ENCODE data around the gene CSPG5. TPM values are rescaled to one million over a fixed set of nuclear protein-coding genes. Genes with fewer than 3 reads are reported as not detected.

Gene CSPG5
- total and polyA plus RNA-seq, 2 donors (not counting 1 experiment from before 2014, with no cell fraction given): 0.04 to 0.99 TPM

- intact Hi-C loops (cut with micrococcal nuclease): no loop called here
- peaks cover 22% of the 10 kb centered on the region for H3K27me3 Mint-ChIP-seq
- no peaks in the 10 kb centered on the region for H3K4me1 Mint-ChIP-seq
- no peaks in the 10 kb centered on the region for H4K20me1 ChIP-seq (ENCODE audit: control insufficient read depth, insufficient read depth, low read length, poor library complexity, severe bottlenecking)
- ChIA-PET CTCF (no interaction called here), POLR2A (no interaction called here)
- peaks cover 0 to 7% (median 0%) of the 10 kb centered on the region in 4 experiments for H3K27me3 ChIP-seq (replicated peaks in 1 of 4; ENCODE audit: control extremely low read depth in 1 of 4, control insufficient read depth in 3 of 4, insufficient read depth in 4 of 4, low read length in 3 of 4)
- no peak overlapping the region for H3K4me3 Mint-ChIP-seq
- no peak overlapping the region for H3K4me2 ChIP-seq (replicated peaks; ENCODE audit: low read depth, low read length, poor library complexity, severe bottlenecking)
- H3K27ac ChIP-seq (ENCODE audit: low read length in 2 of 2): no peak overlapping the region
- H3K9me3 Mint-ChIP-seq (ENCODE audit: insufficient read depth): peaks cover 3% of the 10 kb centered on the region
- H3K36me3 ChIP-seq (replicated peaks in 1 of 2; ENCODE audit: control extremely low read depth in 1 of 2, control insufficient read depth in 1 of 2, extremely low read depth in 1 of 2, insufficient read depth in 2 of 2, low read length in 1 of 2): no peaks in the 10 kb centered on the region
- WGBS (ENCODE audit: insufficient coverage): 100% methylated on average over 1 of the region's 6 CpGs
- no peak overlapping the region for H3K9ac ChIP-seq (ENCODE audit: low read length)
- no peak overlapping the region for H3K4me3 ChIP-seq (ENCODE audit: control extremely low read depth in 1 of 5, extremely low read depth in 1 of 5, insufficient read depth in 1 of 5, low read depth in 2 of 5, low read length in 4 of 5)
- DNase-seq: no peak
- no peaks in the 10 kb centered on the region for H3K4me1 ChIP-seq (ENCODE audit: control insufficient read depth in 2 of 2, insufficient read depth in 2 of 2, low read length in 2 of 2)
- no peaks in the 10 kb centered on the region for H3K79me2 ChIP-seq (ENCODE audit: control insufficient read depth, insufficient read depth, low read length)
- H2AFZ ChIP-seq (ENCODE audit: insufficient read depth, low read depth, low read length, poor library complexity, severe bottlenecking): no peak overlapping the region
- ATAC-seq (ENCODE audit: low read depth): no peak
- TF ChIP-seq EZH2 (IDR thresholded peaks at IDR 0.05; ENCODE audit: borderline replicate concordance, insufficient read depth, low read depth, low read length, poor library complexity, severe bottlenecking): no peak
- TF ChIP-seq CTCF (IDR thresholded peaks at IDR 0.05): no peak
- H3K27ac Mint-ChIP-seq: no peak overlapping the region
- peaks cover 0 to 3% (median 2%) of the 10 kb centered on the region in 3 donors for H3K9me3 ChIP-seq (ENCODE audit: control extremely low read depth in 1 of 3, control insufficient read depth in 2 of 3, insufficient read depth in 1 of 3, low read length in 2 of 3)
Measured at GRCh38 chr3:47554335-47554734, 24.3 kb downstream of the CSPG5 start.

GRCh38 chr3:47553407-47553806 is 25.3 kb downstream of the CSPG5 start:
- Histone ChIP-seq H3K9ac (ENCODE audit: low read length) (no peak overlapping the region), H3K27me3 (replicated peaks in 1 of 4; ENCODE audit: control extremely low read depth in 1 of 4, control insufficient read depth in 3 of 4, insufficient read depth in 4 of 4, low read length in 3 of 4) (peaks cover 0 to 7% (median 0%) of the 10 kb centered on the region in 4 experiments), H3K79me2 (ENCODE audit: control insufficient read depth, insufficient read depth, low read length) (no peaks in the 10 kb centered on the region), H3K4me1 (ENCODE audit: control insufficient read depth in 2 of 2, insufficient read depth in 2 of 2, low read length in 2 of 2) (no peaks in the 10 kb centered on the region), H4K20me1 (ENCODE audit: control insufficient read depth, insufficient read depth, low read length, poor library complexity, severe bottlenecking) (no peaks in the 10 kb centered on the region), H3K27ac (ENCODE audit: low read length in 2 of 2) (no peak overlapping the region), H2AFZ (ENCODE audit: insufficient read depth, low read depth, low read length, poor library complexity, severe bottlenecking) (no peak overlapping the region), H3K9me3 (ENCODE audit: control extremely low read depth in 1 of 3, control insufficient read depth in 2 of 3, insufficient read depth in 1 of 3, low read length in 2 of 3) (peaks cover 0 to 3% (median 2%) of the 10 kb centered on the region in 3 donors), H3K36me3 (replicated peaks in 1 of 2; ENCODE audit: control extremely low read depth in 1 of 2, control insufficient read depth in 1 of 2, extremely low read depth in 1 of 2, insufficient read depth in 2 of 2, low read length in 1 of 2) (no peaks in the 10 kb centered on the region), H3K4me3 (ENCODE audit: control extremely low read depth in 1 of 5, extremely low read depth in 1 of 5, insufficient read depth in 1 of 5, low read depth in 2 of 5, low read length in 4 of 5) (no peak overlapping the region), H3K4me2 (replicated peaks; ENCODE audit: low read depth, low read length, poor library complexity, severe bottlenecking) (no peak overlapping the region)
- Mint-ChIP-seq H3K4me3 (no peak overlapping the region), H3K27ac (no peak overlapping the region), H3K4me1 (no peaks in the 10 kb centered on the region), H3K27me3 (peaks cover 22% of the 10 kb centered on the region), H3K9me3 (ENCODE audit: insufficient read depth) (peaks cover 3% of the 10 kb centered on the region)
- intact Hi-C loops (cut with micrococcal nuclease): no loop called here
- CTCF ChIA-PET: no interaction called here
- TF ChIP-seq CTCF (IDR thresholded peaks at IDR 0.05) (no peak), EZH2 (IDR thresholded peaks at IDR 0.05; ENCODE audit: borderline replicate concordance, insufficient read depth, low read depth, low read length, poor library complexity, severe bottlenecking) (no peak)
- ATAC-seq (ENCODE audit: low read depth): no peak
- POLR2A ChIA-PET: interaction anchor here (0.7 kb wide), 1 partner anchor 27 kb away, joined by 3 read pairs; no protein-coding TSS in a partner anchor
- 97% methylated on average over 7 of the region's 7 CpGs for WGBS (ENCODE audit: insufficient coverage)
- no peak for DNase-seq
